DND-41 (cell line): Measurements from ENCODE around the gene SCGB2A2.

Source experiments
- ATAC-seq: fragments of 200-7000 bp; cut with Tn5 transposase; 3 replicates; pipeline ENCODE4 v1.9.1; 2021; ENCODE audit warnings: low read depth; ENCODE audit not compliant: insufficient read depth
- DNase-seq: peaks from one replicate; pipeline ENCODE4 v3.0.0-alpha.2; 2020
- H2AFZ ChIP-seq: 2 replicates; pipeline ENCODE4 v1.6.0; 2012; ENCODE audit warnings: low read depth, low read length
- H3K27ac ChIP-seq: 2 replicates; pipeline ENCODE4 v1.5.1; 2012; ENCODE audit warnings: low read length, inconsistent platforms
- H3K27me3 ChIP-seq: fragments of 200-600 bp; sonication (generic); 2 replicates; pipeline ENCODE4 v1.6.0; 2012; ENCODE audit warnings: low read length, mild to moderate bottlenecking, inconsistent platforms; ENCODE audit not compliant: insufficient read depth, poor library complexity
- H3K36me3 ChIP-seq: 2 replicates; pipeline ENCODE4 v1.5.1; 2012; ENCODE audit warnings: low read length, inconsistent platforms; ENCODE audit not compliant: insufficient read depth
- H3K4me1 ChIP-seq: 2 replicates; pipeline ENCODE4 v1.5.1; 2012; ENCODE audit warnings: mild to moderate bottlenecking, low read length; ENCODE audit not compliant: insufficient read depth
- H3K4me2 ChIP-seq: 2 replicates; pipeline ENCODE4 v1.6.0; 2012; ENCODE audit warnings: mild to moderate bottlenecking, moderate library complexity, low read length, inconsistent platforms; ENCODE audit not compliant: insufficient read depth
- H3K4me3 ChIP-seq, 2 experiments: fragments of 200-600 bp in 1 of 2; shearing (Covaris generic) in 1 of 2; 2 replicates each; pipeline ENCODE4 v1.5.1; 2012 to 2016; ENCODE audit warnings: inconsistent platforms in 2 of 2, low read length in 2 of 2, mild to moderate bottlenecking in 2 of 2, low read depth in 1 of 2, moderate library complexity in 1 of 2
- H3K79me2 ChIP-seq: 2 replicates; pipeline ENCODE4 v1.6.0; 2012; ENCODE audit warnings: low read length, inconsistent platforms; ENCODE audit not compliant: insufficient read depth
- H3K9ac ChIP-seq: 2 replicates; pipeline ENCODE4 v1.6.0; 2012; ENCODE audit warnings: low read depth, mild to moderate bottlenecking, inconsistent platforms, low read length, moderate library complexity
- H3K9me3 ChIP-seq: 2 replicates; pipeline ENCODE4 v1.5.1; 2012; ENCODE audit warnings: low read length, moderate library complexity, mild to moderate bottlenecking, inconsistent platforms; ENCODE audit not compliant: insufficient read depth, severe bottlenecking
- H4K20me1 ChIP-seq: 2 replicates; pipeline ENCODE4 v1.6.0; 2012; ENCODE audit warnings: low read length; ENCODE audit not compliant: insufficient read depth
- EZH2 ChIP-seq: IDR thresholded peaks from 3 replicates; pipeline ENCODE4 v1.6.1; 2012; ENCODE audit warnings: borderline replicate concordance, low read depth, mild to moderate bottlenecking, moderate library complexity, low read length, inconsistent platforms; ENCODE audit not compliant: severe bottlenecking
- TF ChIP-seq, protein P1 (sequence below): IDR thresholded peaks from 2 replicates; pipeline ENCODE4 v1.5.1; 2012; ENCODE audit warnings: borderline replicate concordance, low read length, moderate library complexity, mild to moderate bottlenecking; ENCODE audit not compliant: poor library complexity, severe bottlenecking; ENCODE audit errors: extremely low read depth

Gene SCGB2A2

DNA sequence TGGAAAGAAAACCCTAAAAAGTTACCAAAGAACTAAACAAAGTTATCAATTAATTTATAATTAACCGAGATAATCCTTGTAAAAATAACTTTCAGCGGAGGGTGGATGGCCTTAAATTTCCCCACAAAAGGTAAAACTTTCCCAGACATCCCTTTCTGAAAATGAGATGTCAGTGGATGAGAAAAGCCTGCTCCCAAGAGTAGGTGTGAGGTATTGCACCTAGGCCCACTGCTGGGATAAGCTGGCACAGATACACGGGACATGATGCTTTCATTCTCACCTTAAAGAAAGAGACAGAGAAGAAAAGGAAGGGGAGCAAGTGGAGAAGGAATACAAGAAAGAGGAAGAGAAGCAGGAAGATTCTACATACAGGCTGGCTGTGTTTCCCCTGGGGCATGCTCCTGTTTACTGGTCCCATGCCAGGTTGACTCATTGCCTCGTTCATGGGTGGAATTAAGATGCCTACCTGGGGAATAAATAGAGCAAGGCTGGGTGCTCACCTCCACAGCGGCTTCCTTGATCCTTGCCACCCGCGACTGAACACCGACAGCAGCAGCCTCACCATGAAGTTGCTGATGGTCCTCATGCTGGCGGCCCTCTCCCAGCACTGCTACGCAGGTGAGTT, at the start of gene SCGB2A2:
Gene SCGB2A2, plus strand, starts transcription at position 505 of the 625 bp plus-strand sequence. Its CDS starts 59 bp downstream, at position 564.
- H4K20me1 ChIP-seq, result no peaks in the 10 kb centered on the region
- DNase-seq (no peak), ATAC-seq (no peak)

GRCh38 chr11:62221498-62221897, 48.5 kb upstream of the SCGB2A2 start:
- H3K27me3 ChIP-seq, result peaks cover 7% of the 10 kb centered on the region
- no peaks in the 10 kb centered on the region for H3K36me3 ChIP-seq
- no peak for ATAC-seq
- no peak overlapping the region for H3K4me3 ChIP-seq
- H2AFZ ChIP-seq, result no peak overlapping the region
- H3K27ac ChIP-seq, result no peak overlapping the region
- no peaks in the 10 kb centered on the region for H3K4me1 ChIP-seq
- H3K9ac ChIP-seq, result no peak overlapping the region
- no peaks in the 10 kb centered on the region for H4K20me1 ChIP-seq
- H3K79me2 ChIP-seq, result no peaks in the 10 kb centered on the region
- no peak overlapping the region for H3K4me2 ChIP-seq
- peaks cover 24% of the 10 kb centered on the region for H3K9me3 ChIP-seq
- TF ChIP-seq, protein P1, sequence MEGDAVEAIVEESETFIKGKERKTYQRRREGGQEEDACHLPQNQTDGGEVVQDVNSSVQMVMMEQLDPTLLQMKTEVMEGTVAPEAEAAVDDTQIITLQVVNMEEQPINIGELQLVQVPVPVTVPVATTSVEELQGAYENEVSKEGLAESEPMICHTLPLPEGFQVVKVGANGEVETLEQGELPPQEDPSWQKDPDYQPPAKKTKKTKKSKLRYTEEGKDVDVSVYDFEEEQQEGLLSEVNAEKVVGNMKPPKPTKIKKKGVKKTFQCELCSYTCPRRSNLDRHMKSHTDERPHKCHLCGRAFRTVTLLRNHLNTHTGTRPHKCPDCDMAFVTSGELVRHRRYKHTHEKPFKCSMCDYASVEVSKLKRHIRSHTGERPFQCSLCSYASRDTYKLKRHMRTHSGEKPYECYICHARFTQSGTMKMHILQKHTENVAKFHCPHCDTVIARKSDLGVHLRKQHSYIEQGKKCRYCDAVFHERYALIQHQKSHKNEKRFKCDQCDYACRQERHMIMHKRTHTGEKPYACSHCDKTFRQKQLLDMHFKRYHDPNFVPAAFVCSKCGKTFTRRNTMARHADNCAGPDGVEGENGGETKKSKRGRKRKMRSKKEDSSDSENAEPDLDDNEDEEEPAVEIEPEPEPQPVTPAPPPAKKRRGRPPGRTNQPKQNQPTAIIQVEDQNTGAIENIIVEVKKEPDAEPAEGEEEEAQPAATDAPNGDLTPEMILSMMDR, result no peak
- no peak for TF ChIP-seq EZH2
- no peak for DNase-seq

More for the DNA sequence above, at the start of gene SCGB2A2:
- no peak for TF ChIP-seq EZH2
- TF ChIP-seq, protein P1, result peak; percentile 40
- H2AFZ ChIP-seq, result no peak within 1 kb of the TSS
- no peak within 1 kb of the TSS for H3K27ac ChIP-seq
- peaks cover 2% of the 10 kb centered on the region for H3K27me3 ChIP-seq
- no peak within 1 kb of the TSS for H3K4me2 ChIP-seq
- no peaks in the 10 kb centered on the region for H3K4me1 ChIP-seq
- H3K9ac ChIP-seq, result no peak within 1 kb of the TSS
- H3K79me2 ChIP-seq, result no peaks in the 10 kb centered on the region
- H3K9me3 ChIP-seq, result no peaks in the 10 kb centered on the region
- no peak within 1 kb of the TSS for H3K4me3 ChIP-seq
- no peaks in the 10 kb centered on the region for H3K36me3 ChIP-seq

GRCh38 chr11:62223095-62223494, 46.9 kb upstream of the SCGB2A2 start:
- Histone ChIP-seq H3K9me3 (peaks cover 24% of the 10 kb centered on the region), H3K27me3 (no peaks in the 10 kb centered on the region), H3K79me2 (no peaks in the 10 kb centered on the region), H3K4me2 (no peak overlapping the region), H3K27ac (no peak overlapping the region), H3K4me1 (no peaks in the 10 kb centered on the region), H3K9ac (no peak overlapping the region), H4K20me1 (no peaks in the 10 kb centered on the region), H2AFZ (no peak overlapping the region), H3K36me3 (no peaks in the 10 kb centered on the region), H3K4me3 (no peak overlapping the region)
- DNase-seq, result no peak
- no peak for ATAC-seq
- TF ChIP-seq, protein P1, result no peak
- TF ChIP-seq EZH2, result no peak
